Activated T-cell treated with anti-CD3 and anti-CD28 coated beads, Interleukin-2, amount 50 U/mL, for 72 hours (primary cell): ENCODE results near the gene CTNNA3. TPM values are rescaled to one million over a fixed set of nuclear protein-coding genes. Genes with fewer than 3 reads are reported as not detected.
"Not testable (repeated sequence)": the region's sequence is repeated elsewhere in the genome, so short reads cannot be mapped to it uniquely, and the experiment has no call there.

ENCODE experiments used
- ATAC-seq, 2 donors: fragments of 150-1000 bp; cut with Tn5 transposase; replicated peaks in 1 of 2; 2 replicates each; pipeline ENCODE4 v1.10.0; 2021; ENCODE audit warnings: moderate library complexity in 2 of 2, mild to moderate bottlenecking in 1 of 2
- DNase-seq, 2 donors: peaks; one replicate each; pipeline ENCODE4 v3.0.0; 2021 to 2022; ENCODE audit warnings: mixed read lengths in 1 of 2
- H3K27ac Mint-ChIP-seq: one replicate; pipeline ENCODE4 v1.8.0; 2022; ENCODE audit warnings: mild to moderate bottlenecking, moderate library complexity, mixed read lengths
- H3K27me3 Mint-ChIP-seq: one replicate; pipeline ENCODE4 v1.8.0; 2022; ENCODE audit warnings: low read depth, mixed read lengths
- H3K36me3 Mint-ChIP-seq, 2 donors: one replicate each; pipeline ENCODE4 v1.8.0; 2022; ENCODE audit warnings: mixed read lengths in 2 of 2, mild to moderate bottlenecking in 1 of 2; ENCODE audit not compliant: insufficient read depth in 2 of 2
- H3K4me1 Mint-ChIP-seq: one replicate; pipeline ENCODE4 v1.8.0; 2022; ENCODE audit warnings: low read depth, mixed read lengths
- H3K4me3 Mint-ChIP-seq, 2 donors: one replicate each; pipeline ENCODE4 v1.8.0; 2022; ENCODE audit warnings: mild to moderate bottlenecking in 2 of 2, mixed read lengths in 2 of 2, moderate library complexity in 2 of 2
- H3K9me3 Mint-ChIP-seq, 2 donors: one replicate each; pipeline ENCODE4 v1.8.0; 2022; ENCODE audit warnings: mixed read lengths in 2 of 2
- total RNA-seq, 2 donors: library from RNA; stranded (reverse); gene quantifications; one replicate each; pipeline ENCODE4 v1.2.3, GENCODE V29; 2022

The CTNNA3 gene
- total RNA-seq, 2 donors from 2014 or later, result 0.25 to 0.74 TPM

DNA sequence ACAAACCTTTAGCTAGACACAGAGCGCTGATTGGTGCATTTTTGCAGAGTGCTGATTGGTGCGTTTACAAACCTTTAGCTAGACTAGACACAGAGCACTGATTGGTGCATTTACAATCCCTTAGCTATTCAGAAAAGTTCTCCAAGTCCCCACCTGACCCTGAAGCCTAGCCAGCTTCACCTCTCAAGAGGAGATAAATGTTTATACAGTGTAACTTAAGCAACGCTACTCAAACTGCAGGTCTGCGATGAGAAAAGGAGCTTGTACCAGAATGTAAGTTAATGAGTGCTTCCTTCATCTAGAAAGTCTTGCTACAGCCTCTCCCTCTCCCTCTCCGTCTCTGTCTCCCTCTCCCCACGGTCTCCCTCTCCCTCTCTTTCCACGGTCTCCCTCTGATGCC lies 5.5 kb downstream of the CTNNA3 start:
- not testable (repeated sequence) for H3K9me3 Mint-ChIP-seq, H3K27me3 Mint-ChIP-seq, ATAC-seq, DNase-seq, H3K4me3 Mint-ChIP-seq, H3K27ac Mint-ChIP-seq, H3K4me1 Mint-ChIP-seq, H3K36me3 Mint-ChIP-seq

GRCh38 chr10:67684140-67684539 lies 11.9 kb downstream of the CTNNA3 start:
- H3K4me3 Mint-ChIP-seq, H3K9me3 Mint-ChIP-seq, DNase-seq, H3K36me3 Mint-ChIP-seq, H3K27ac Mint-ChIP-seq, H3K4me1 Mint-ChIP-seq, H3K27me3 Mint-ChIP-seq, ATAC-seq: not testable (repeated sequence)

DNA sequence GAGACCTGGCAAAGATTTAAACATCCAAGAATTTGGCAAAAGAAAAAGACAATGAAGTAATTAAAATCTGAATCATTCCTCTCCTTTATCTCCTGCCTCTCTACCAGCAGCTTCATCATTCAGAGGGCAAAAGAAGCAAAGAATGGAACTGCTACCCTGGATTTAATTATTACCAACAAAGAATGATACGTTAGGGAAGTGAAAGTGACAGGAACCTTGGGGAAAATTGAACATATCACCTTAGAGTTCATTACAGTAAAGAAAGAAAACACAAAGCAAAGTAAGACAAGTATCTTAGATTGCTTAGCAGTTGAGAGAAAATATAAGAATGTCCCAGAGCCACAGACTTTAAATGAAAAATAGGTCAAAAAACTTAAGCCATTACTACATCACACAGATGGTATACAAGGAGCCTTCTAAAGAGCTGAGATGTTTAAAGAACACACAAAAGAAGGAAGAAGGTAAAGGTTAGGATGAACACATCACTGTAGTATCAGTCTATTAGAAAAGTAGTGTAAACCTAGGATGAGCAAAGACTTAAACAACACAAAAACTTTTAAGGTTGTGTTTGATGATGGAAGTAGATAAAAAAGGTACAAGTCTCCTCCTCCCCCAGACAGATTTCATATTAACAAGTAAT lies 17.5 kb downstream of the CTNNA3 start:
- ATAC-seq (no peak), DNase-seq (no peak)
- Mint-ChIP-seq H3K36me3 (peaks cover 0 to under 1% of the 10 kb centered on the region in 2 donors), H3K27me3 (peaks cover 18% of the 10 kb centered on the region), H3K4me1 (no peaks in the 10 kb centered on the region), H3K4me3 (no peak overlapping the region), H3K27ac (no peak overlapping the region), H3K9me3 (peaks cover under 1% of the 10 kb centered on the region in 2 donors)

- H3K4me1 Mint-ChIP-seq, result no peaks in the 10 kb centered on the region
- H3K36me3 Mint-ChIP-seq, result no peaks in the 10 kb centered on the region
- DNase-seq, result no peak
- H3K27me3 Mint-ChIP-seq, result peaks cover 18% of the 10 kb centered on the region
- H3K27ac Mint-ChIP-seq, result no peak overlapping the region
- no peaks in the 10 kb centered on the region for H3K9me3 Mint-ChIP-seq
- no peak overlapping the region for H3K4me3 Mint-ChIP-seq
- no peak for ATAC-seq
These were observed 19.7 kb downstream of the CTNNA3 start for GRCh38 chr10:67676208-67676825.

DNA sequence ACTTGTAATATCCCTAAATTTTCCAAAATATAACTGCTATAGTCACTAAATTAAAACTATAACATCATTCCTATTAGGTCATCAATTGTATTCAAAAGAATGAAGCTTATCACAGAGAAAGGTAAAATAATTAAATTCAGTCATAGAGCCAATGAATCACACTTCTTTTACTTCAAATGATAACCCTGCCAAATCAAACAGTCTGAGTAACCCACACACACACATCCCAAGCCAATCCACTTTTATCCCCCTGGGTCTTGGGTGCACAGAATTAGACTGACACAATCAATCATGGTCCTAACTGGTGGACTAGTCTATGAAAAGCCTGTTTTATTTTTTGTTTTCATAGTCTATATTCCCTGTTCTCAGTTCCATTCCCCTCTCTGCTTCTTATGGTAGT lies 25.6 kb downstream of the CTNNA3 start:
- H3K36me3 Mint-ChIP-seq, result no peaks in the 10 kb centered on the region

DNA sequence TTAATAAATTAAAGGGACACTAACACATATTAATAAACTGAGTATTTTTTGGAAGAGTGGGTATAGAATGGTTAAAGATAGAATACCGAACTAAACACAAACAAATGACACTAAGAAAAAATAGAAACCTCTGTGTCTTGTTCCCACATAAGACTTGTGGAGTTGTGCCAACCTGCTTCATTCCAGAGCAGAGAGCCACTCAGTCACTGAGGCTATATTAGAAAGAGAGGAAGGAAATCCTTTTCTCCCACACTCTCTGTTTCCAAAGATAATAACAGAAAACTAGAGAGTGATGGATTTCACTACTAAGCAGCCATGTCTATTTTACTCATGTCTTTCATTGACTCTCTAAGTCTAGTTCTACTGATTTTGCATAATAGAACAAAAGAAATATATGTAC lies 26.0 kb downstream of the CTNNA3 start:
- Mint-ChIP-seq H3K4me1 (no peaks in the 10 kb centered on the region), H3K27ac (no peak overlapping the region), H3K9me3 (no peaks in the 10 kb centered on the region), H3K36me3 (no peaks in the 10 kb centered on the region), H3K27me3 (no peaks in the 10 kb centered on the region), H3K4me3 (no peak overlapping the region)
- ATAC-seq (no peak), DNase-seq (no peak)

More for the DNA sequence above, 25.6 kb downstream of the CTNNA3 start:
- Mint-ChIP-seq H3K27ac (no peak overlapping the region), H3K9me3 (no peaks in the 10 kb centered on the region), H3K27me3 (no peaks in the 10 kb centered on the region), H3K4me3 (no peak overlapping the region), H3K4me1 (no peaks in the 10 kb centered on the region)
- DNase-seq (no peak), ATAC-seq (no peak)

DNA sequence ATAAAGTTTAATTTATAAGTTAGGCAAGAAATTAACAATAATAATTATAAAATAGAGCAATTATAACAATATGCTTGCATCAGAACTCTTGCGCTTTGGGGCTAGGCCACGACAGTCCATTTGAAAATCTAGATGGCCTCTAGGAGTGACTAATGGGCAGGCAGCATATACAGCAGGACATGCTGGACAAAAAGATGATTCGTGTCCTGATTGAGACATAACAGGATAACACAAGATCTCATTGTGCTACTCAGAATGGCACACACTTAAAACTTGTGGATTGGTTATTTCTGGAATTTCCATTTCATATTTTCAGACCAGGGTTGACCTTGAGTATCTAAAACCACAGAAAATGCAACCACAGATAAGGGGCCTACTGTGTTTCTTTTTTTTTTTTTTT lies 27.5 kb downstream of the CTNNA3 start:
- Mint-ChIP-seq H3K9me3 (no peaks in the 10 kb centered on the region), H3K27me3 (no peaks in the 10 kb centered on the region), H3K27ac (no peak overlapping the region), H3K36me3 (no peaks in the 10 kb centered on the region), H3K4me1 (no peaks in the 10 kb centered on the region), H3K4me3 (no peak overlapping the region)
- ATAC-seq, result no peak
- no peak for DNase-seq

GRCh38 chr10:67667035-67667425 lies 29.0 kb downstream of the CTNNA3 start:
- Mint-ChIP-seq H3K4me3 (no peak overlapping the region), H3K27ac (no peak overlapping the region), H3K9me3 (no peaks in the 10 kb centered on the region), H3K36me3 (no peaks in the 10 kb centered on the region), H3K27me3 (no peaks in the 10 kb centered on the region), H3K4me1 (no peaks in the 10 kb centered on the region)
- DNase-seq, result no peak
- ATAC-seq, result no peak

- Mint-ChIP-seq H3K27ac (no peak overlapping the region), H3K4me3 (no peak overlapping the region), H3K27me3 (no peaks in the 10 kb centered on the region), H3K4me1 (no peaks in the 10 kb centered on the region), H3K9me3 (no peaks in the 10 kb centered on the region), H3K36me3 (no peaks in the 10 kb centered on the region)
- ATAC-seq (no peak), DNase-seq (no peak)
These were observed 29.5 kb downstream of the CTNNA3 start for GRCh38 chr10:67666416-67667034.

- H3K4me1 Mint-ChIP-seq, result no peaks in the 10 kb centered on the region
- no peaks in the 10 kb centered on the region for H3K9me3 Mint-ChIP-seq
- no peak for DNase-seq
- ATAC-seq, result no peak
- no peaks in the 10 kb centered on the region for H3K36me3 Mint-ChIP-seq
- H3K27ac Mint-ChIP-seq, result no peak overlapping the region
- H3K4me3 Mint-ChIP-seq, result no peak overlapping the region
- no peaks in the 10 kb centered on the region for H3K27me3 Mint-ChIP-seq
These were observed 30.5 kb downstream of the CTNNA3 start for GRCh38 chr10:67665491-67665890.

GRCh38 chr10:67664942-67665341 lies 31.1 kb downstream of the CTNNA3 start:
- no peak overlapping the region for H3K4me3 Mint-ChIP-seq
- no peak for ATAC-seq
- DNase-seq, result no peak
- peaks cover 5% of the 10 kb centered on the region for H3K27me3 Mint-ChIP-seq
- no peaks in the 10 kb centered on the region for H3K4me1 Mint-ChIP-seq
- no peaks in the 10 kb centered on the region for H3K36me3 Mint-ChIP-seq
- no peaks in the 10 kb centered on the region for H3K9me3 Mint-ChIP-seq
- no peak overlapping the region for H3K27ac Mint-ChIP-seq

- H3K36me3 Mint-ChIP-seq, result no peaks in the 10 kb centered on the region
- ATAC-seq (no peak), DNase-seq (no peak)
- no peak overlapping the region for H3K4me3 Mint-ChIP-seq
- peaks cover 6% of the 10 kb centered on the region for H3K27me3 Mint-ChIP-seq
- no peaks in the 10 kb centered on the region for H3K9me3 Mint-ChIP-seq
- no peak overlapping the region for H3K27ac Mint-ChIP-seq
- H3K4me1 Mint-ChIP-seq, result no peaks in the 10 kb centered on the region
These were observed 32.4 kb downstream of the CTNNA3 start for GRCh38 chr10:67663449-67664087.

GRCh38 chr10:67662415-67662814 lies 33.6 kb downstream of the CTNNA3 start:
- no peaks in the 10 kb centered on the region for H3K36me3 Mint-ChIP-seq
- ATAC-seq, result no peak
- DNase-seq, result no peak
- H3K9me3 Mint-ChIP-seq, result no peaks in the 10 kb centered on the region
- peaks cover 6% of the 10 kb centered on the region for H3K27me3 Mint-ChIP-seq
- no peak overlapping the region for H3K27ac Mint-ChIP-seq
- H3K4me3 Mint-ChIP-seq, result no peak overlapping the region
- H3K4me1 Mint-ChIP-seq, result no peaks in the 10 kb centered on the region
